ENCODE data around the gene CENPVL3.

DNA sequence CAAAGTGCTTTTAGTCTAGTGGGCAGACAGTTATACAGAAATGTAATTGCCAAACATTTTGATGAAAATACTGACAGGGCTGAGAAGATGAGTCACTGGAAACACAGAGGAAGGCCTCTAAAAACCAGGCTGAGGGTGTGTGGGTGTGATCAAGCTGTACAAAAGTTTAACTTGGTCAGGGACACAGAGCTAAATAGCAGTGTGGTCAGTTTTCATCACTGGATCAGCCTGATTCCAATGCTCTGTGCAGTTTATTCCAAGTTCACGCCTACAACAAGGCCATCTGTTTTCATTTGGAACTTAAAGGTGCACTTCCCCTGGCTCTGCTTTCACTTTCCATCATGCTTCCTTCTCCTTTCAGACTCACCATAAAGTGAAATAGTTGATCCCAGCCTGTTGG is 10.6 kb downstream of the CENPVL3 start:
- TF ChIP-seq, protein P1, sequence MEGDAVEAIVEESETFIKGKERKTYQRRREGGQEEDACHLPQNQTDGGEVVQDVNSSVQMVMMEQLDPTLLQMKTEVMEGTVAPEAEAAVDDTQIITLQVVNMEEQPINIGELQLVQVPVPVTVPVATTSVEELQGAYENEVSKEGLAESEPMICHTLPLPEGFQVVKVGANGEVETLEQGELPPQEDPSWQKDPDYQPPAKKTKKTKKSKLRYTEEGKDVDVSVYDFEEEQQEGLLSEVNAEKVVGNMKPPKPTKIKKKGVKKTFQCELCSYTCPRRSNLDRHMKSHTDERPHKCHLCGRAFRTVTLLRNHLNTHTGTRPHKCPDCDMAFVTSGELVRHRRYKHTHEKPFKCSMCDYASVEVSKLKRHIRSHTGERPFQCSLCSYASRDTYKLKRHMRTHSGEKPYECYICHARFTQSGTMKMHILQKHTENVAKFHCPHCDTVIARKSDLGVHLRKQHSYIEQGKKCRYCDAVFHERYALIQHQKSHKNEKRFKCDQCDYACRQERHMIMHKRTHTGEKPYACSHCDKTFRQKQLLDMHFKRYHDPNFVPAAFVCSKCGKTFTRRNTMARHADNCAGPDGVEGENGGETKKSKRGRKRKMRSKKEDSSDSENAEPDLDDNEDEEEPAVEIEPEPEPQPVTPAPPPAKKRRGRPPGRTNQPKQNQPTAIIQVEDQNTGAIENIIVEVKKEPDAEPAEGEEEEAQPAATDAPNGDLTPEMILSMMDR (IDR thresholded peaks at IDR 0.05): no peak
- no peak for TF ChIP-seq POLR2A (IDR thresholded peaks at IDR 0.05)
